Loucy (cell line): Measurements from ENCODE around the gene DSCAML1.

Experiments
- H2AFZ ChIP-seq: fragments of 200-600 bp; sonication (generic); 2 replicates; pipeline ENCODE4 v1.6.0; 2016; ENCODE audit warnings: antibody characterized with exemption, mild to moderate bottlenecking, low read length, moderate library complexity
- H3F3A ChIP-seq: fragments of 200-600 bp; 2 replicates; pipeline ENCODE4 v1.6.0; 2016; ENCODE audit warnings: antibody characterized with exemption, low read depth, mild to moderate bottlenecking
- H3K27me3 ChIP-seq: fragments of 200-600 bp; sonication (generic); 2 replicates; pipeline ENCODE4 v1.6.1; 2014; ENCODE audit warnings: low read length, mild to moderate bottlenecking; ENCODE audit not compliant: insufficient read depth, poor library complexity, severe bottlenecking
- H3K36me3 ChIP-seq: fragments of 200-600 bp; sonication (generic); 2 replicates; pipeline ENCODE4 v1.6.1; 2016; ENCODE audit warnings: low read length; ENCODE audit not compliant: insufficient read depth
- H3K4me1 ChIP-seq: fragments of 200-600 bp; sonication (generic); 2 replicates; pipeline ENCODE4 v1.5.1; 2014; ENCODE audit warnings: low read length, mild to moderate bottlenecking; ENCODE audit not compliant: insufficient read depth, poor library complexity, severe bottlenecking
- H3K4me2 ChIP-seq: fragments of 200-600 bp; sonication (generic); 2 replicates; pipeline ENCODE4 v1.6.0; 2014; ENCODE audit warnings: antibody characterized with exemption, low read length, low read depth, mild to moderate bottlenecking; ENCODE audit not compliant: poor library complexity, severe bottlenecking
- H3K4me3 ChIP-seq: fragments of 200-600 bp; sonication (generic); 2 replicates; pipeline ENCODE4 v1.5.1; 2014; ENCODE audit warnings: low read length, mild to moderate bottlenecking, mixed read lengths; ENCODE audit not compliant: poor library complexity, severe bottlenecking
- H3K79me2 ChIP-seq: fragments of 200-600 bp; sonication (generic); 2 replicates; pipeline ENCODE4 v1.6.1; 2014; ENCODE audit warnings: low read length; ENCODE audit not compliant: insufficient read depth
- H3K9ac ChIP-seq: fragments of 200-600 bp; sonication (generic); 2 replicates; pipeline ENCODE4 v1.6.0; 2014; ENCODE audit warnings: mild to moderate bottlenecking, low read depth, low read length, moderate library complexity; ENCODE audit not compliant: poor library complexity, severe bottlenecking
- H3K9me2 ChIP-seq: fragments of 200-600 bp; sonication (generic); replicated peaks from 2 replicates; pipeline ENCODE4 v1.6.1; 2016; ENCODE audit warnings: low read depth, low read length, mixed read lengths
- H3K9me3 ChIP-seq: fragments of 200-600 bp; sonication (generic); 2 replicates; pipeline ENCODE4 v1.6.1; 2014; ENCODE audit warnings: mild to moderate bottlenecking, antibody characterized with exemption, low read length, low read depth; ENCODE audit not compliant: insufficient read depth
- H4K20me1 ChIP-seq: fragments of 200-600 bp; sonication (generic); 2 replicates; pipeline ENCODE4 v1.6.0; 2014; ENCODE audit warnings: antibody characterized with exemption, low read length, mild to moderate bottlenecking; ENCODE audit not compliant: insufficient read depth, poor library complexity, severe bottlenecking
- CTCF ChIP-seq: fragments of 200-600 bp; sonication (generic); conservative IDR thresholded peaks from 2 replicates; pipeline ENCODE4 v1.5.1; 2014; ENCODE audit warnings: mild to moderate bottlenecking, antibody characterized with exemption, low read length
- EZH2phosphoT487 ChIP-seq: fragments of 200-600 bp; IDR thresholded peaks from 2 replicates; pipeline ENCODE4 v1.6.1; 2018; ENCODE audit warnings: antibody characterized with exemption, mild to moderate bottlenecking, moderate library complexity, borderline replicate concordance

Gene DSCAML1

GRCh38 chr11:117671370-117671769, 125.6 kb downstream of the DSCAML1 start:
- no peaks in the 10 kb centered on the region for H3K36me3 ChIP-seq
- TF ChIP-seq CTCF: no peak
- no peak for TF ChIP-seq EZH2phosphoT487
- H3K4me3 ChIP-seq: no peak overlapping the region
- H3K9ac ChIP-seq: no peak overlapping the region
- H3K9me2 ChIP-seq: no peaks in the 10 kb centered on the region
- H3K79me2 ChIP-seq: no peaks in the 10 kb centered on the region
- no peak overlapping the region for H3K4me2 ChIP-seq
- no peaks in the 10 kb centered on the region for H3K27me3 ChIP-seq
- no peak overlapping the region for H2AFZ ChIP-seq
- H4K20me1 ChIP-seq: no peaks in the 10 kb centered on the region
- peaks cover 7% of the 10 kb centered on the region for H3K4me1 ChIP-seq
- H3F3A ChIP-seq: no peaks in the 10 kb centered on the region
- H3K9me3 ChIP-seq: no peaks in the 10 kb centered on the region

- Histone ChIP-seq H2AFZ (no peak overlapping the region), H3F3A (no peaks in the 10 kb centered on the region)
Observed at GRCh38 chr11:117670924-117671323, 126.1 kb downstream of the DSCAML1 start.

GRCh38 chr11:117670443-117670842, 126.6 kb downstream of the DSCAML1 start:
- H3K9me2 ChIP-seq: no peaks in the 10 kb centered on the region
- no peaks in the 10 kb centered on the region for H3K9me3 ChIP-seq

More at GRCh38 chr11:117670924-117671323, 126.1 kb downstream of the DSCAML1 start:
- H3K79me2 ChIP-seq: no peaks in the 10 kb centered on the region
- H3K9me3 ChIP-seq: no peaks in the 10 kb centered on the region
- H3K36me3 ChIP-seq: no peaks in the 10 kb centered on the region
- no peak overlapping the region for H3K4me3 ChIP-seq
- peaks cover 3% of the 10 kb centered on the region for H3K4me1 ChIP-seq
- H4K20me1 ChIP-seq: no peaks in the 10 kb centered on the region
- no peak for TF ChIP-seq CTCF
- no peak for TF ChIP-seq EZH2phosphoT487
- no peaks in the 10 kb centered on the region for H3K27me3 ChIP-seq
- H3K9me2 ChIP-seq: no peaks in the 10 kb centered on the region
- H3K9ac ChIP-seq: no peak overlapping the region
- no peak overlapping the region for H3K4me2 ChIP-seq

More at GRCh38 chr11:117670443-117670842, 126.6 kb downstream of the DSCAML1 start:
- Histone ChIP-seq H2AFZ (no peak overlapping the region), H3F3A (no peaks in the 10 kb centered on the region), H3K9ac (no peak overlapping the region), H4K20me1 (no peaks in the 10 kb centered on the region), H3K4me3 (no peak overlapping the region), H3K4me1 (no peaks in the 10 kb centered on the region), H3K27me3 (no peaks in the 10 kb centered on the region), H3K36me3 (no peaks in the 10 kb centered on the region), H3K79me2 (no peaks in the 10 kb centered on the region), H3K4me2 (no peak overlapping the region)
- TF ChIP-seq CTCF (no peak), EZH2phosphoT487 (no peak)
